ENCODE measurements around the gene KIF5A.

Gene KIF5A

DNA sequence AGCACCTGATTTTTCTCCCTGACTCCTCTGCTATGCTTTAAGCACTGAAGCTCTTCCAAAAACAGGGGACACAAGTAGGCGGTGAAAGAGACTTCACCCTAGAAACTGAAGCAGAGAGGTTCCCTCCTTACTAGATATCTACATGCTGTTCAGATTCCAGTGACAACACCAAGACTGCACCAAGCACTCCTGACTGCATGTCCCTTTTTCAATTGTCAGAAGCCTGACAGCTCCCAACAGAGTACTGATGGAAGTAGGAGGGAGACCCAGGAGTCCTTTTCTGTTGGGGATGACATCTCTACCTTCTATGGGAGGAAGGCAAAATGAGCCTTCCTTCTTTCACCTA, 13.3 kb upstream of the KIF5A start:
- H3K27me3 ChIP-seq (ENCODE audit: insufficient read depth, low read length, poor library complexity, severe bottlenecking), result no peaks in the 10 kb centered on the region
- no peak overlapping the region for H3K4me3 ChIP-seq (ENCODE audit: low read length, poor library complexity, severe bottlenecking)
- no peaks in the 10 kb centered on the region for H3F3A ChIP-seq (ENCODE audit: low read depth)
- H3K4me1 ChIP-seq (ENCODE audit: insufficient read depth, low read length, poor library complexity, severe bottlenecking), result no peaks in the 10 kb centered on the region
- H4K20me1 ChIP-seq (ENCODE audit: insufficient read depth, low read length, poor library complexity, severe bottlenecking), result no peaks in the 10 kb centered on the region
- H3K9me3 ChIP-seq (ENCODE audit: insufficient read depth, low read depth, low read length), result no peaks in the 10 kb centered on the region
- no peak overlapping the region for H3K4me2 ChIP-seq (ENCODE audit: low read depth, low read length, poor library complexity, severe bottlenecking)
- no peak overlapping the region for H3K9ac ChIP-seq (ENCODE audit: low read depth, low read length, poor library complexity, severe bottlenecking)
- no peaks in the 10 kb centered on the region for H3K79me2 ChIP-seq (ENCODE audit: insufficient read depth, low read length)
- H2AFZ ChIP-seq (ENCODE audit: low read length), result no peak overlapping the region
- H3K9me2 ChIP-seq (replicated peaks; ENCODE audit: low read depth, low read length), result no peaks in the 10 kb centered on the region
- peaks cover 34% of the 10 kb centered on the region; the same call in 1 of the 2 replicates for H3K36me3 ChIP-seq (ENCODE audit: insufficient read depth, low read length)
- TF ChIP-seq EZH2phosphoT487 (IDR thresholded peaks at IDR 0.05; ENCODE audit: borderline replicate concordance), result no peak
- TF ChIP-seq, protein P1, sequence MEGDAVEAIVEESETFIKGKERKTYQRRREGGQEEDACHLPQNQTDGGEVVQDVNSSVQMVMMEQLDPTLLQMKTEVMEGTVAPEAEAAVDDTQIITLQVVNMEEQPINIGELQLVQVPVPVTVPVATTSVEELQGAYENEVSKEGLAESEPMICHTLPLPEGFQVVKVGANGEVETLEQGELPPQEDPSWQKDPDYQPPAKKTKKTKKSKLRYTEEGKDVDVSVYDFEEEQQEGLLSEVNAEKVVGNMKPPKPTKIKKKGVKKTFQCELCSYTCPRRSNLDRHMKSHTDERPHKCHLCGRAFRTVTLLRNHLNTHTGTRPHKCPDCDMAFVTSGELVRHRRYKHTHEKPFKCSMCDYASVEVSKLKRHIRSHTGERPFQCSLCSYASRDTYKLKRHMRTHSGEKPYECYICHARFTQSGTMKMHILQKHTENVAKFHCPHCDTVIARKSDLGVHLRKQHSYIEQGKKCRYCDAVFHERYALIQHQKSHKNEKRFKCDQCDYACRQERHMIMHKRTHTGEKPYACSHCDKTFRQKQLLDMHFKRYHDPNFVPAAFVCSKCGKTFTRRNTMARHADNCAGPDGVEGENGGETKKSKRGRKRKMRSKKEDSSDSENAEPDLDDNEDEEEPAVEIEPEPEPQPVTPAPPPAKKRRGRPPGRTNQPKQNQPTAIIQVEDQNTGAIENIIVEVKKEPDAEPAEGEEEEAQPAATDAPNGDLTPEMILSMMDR (conservative IDR thresholded peaks at IDR 0.05; ENCODE audit: low read length), result no peak

DNA sequence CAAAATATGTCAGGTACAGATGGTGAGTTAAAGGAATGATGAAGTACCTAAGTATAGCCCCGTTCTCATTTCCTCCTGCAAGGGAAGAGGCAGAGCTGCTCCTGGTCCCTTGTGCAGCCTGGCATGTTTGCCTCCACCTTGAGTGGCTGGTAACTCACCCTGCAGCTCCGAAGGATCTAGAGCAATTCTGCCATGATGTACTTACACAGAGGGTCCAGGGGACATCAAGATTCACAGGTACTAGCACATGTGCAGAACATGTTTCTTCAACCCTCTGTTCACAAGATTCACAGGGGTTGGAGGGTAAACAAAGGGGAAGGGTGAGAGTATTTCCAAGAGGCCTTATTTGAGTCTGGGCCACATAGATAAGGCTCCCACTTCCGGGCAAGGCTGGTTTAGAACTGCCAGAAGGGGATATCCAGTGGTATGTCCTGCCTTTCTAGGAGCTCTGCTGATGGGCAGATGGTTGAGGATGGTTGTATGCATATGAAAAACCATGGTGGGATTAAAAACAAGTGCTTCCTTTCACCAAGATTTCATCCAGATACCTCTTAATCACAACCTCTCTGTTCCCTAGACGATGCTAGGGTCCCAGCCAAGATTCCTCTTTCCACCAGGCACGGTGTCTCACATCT, 10.6 kb upstream of the KIF5A start:
- H3K9me3 ChIP-seq (ENCODE audit: insufficient read depth, low read depth, low read length), result no peaks in the 10 kb centered on the region
- no peaks in the 10 kb centered on the region for H3K9me2 ChIP-seq (replicated peaks; ENCODE audit: low read depth, low read length)
- no peak overlapping the region for H3K4me3 ChIP-seq (ENCODE audit: low read length, poor library complexity, severe bottlenecking)
- H3K79me2 ChIP-seq (ENCODE audit: insufficient read depth, low read length), result no peaks in the 10 kb centered on the region
- no peaks in the 10 kb centered on the region for H4K20me1 ChIP-seq (ENCODE audit: insufficient read depth, low read length, poor library complexity, severe bottlenecking)
- TF ChIP-seq, protein P1 (conservative IDR thresholded peaks at IDR 0.05; ENCODE audit: low read length), result no peak
- H3K36me3 ChIP-seq (ENCODE audit: insufficient read depth, low read length), result peaks cover 11% of the 10 kb centered on the region; the same call in 1 of the 2 replicates
- H2AFZ ChIP-seq (ENCODE audit: low read length), result no peak overlapping the region
- H3K4me2 ChIP-seq (ENCODE audit: low read depth, low read length, poor library complexity, severe bottlenecking), result no peak overlapping the region
- no peaks in the 10 kb centered on the region for H3F3A ChIP-seq (ENCODE audit: low read depth)
- H3K9ac ChIP-seq (ENCODE audit: low read depth, low read length, poor library complexity, severe bottlenecking), result no peak overlapping the region
- H3K27me3 ChIP-seq (ENCODE audit: insufficient read depth, low read length, poor library complexity, severe bottlenecking), result no peaks in the 10 kb centered on the region
- peaks cover 9% of the 10 kb centered on the region for H3K4me1 ChIP-seq (ENCODE audit: insufficient read depth, low read length, poor library complexity, severe bottlenecking)

DNA sequence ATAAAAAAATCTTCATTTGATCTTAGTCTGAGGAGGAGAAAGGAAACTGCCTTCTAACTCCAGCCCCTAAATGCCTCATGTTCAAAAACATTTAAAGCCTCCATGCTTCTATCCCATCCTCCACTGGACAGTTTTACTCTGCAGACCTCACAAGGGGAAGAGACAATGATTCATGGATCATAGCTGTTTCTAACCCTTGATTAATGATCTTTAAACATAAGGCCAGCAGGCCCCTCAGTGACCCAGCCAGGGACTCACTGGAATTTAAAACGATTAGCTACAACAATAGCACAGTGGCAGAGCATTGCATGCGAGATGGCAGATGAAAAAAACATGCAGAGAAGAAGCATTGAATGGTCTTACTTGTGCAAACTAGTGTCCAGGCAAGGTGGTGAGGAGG, 8.8 kb upstream of the KIF5A start:
- Histone ChIP-seq H3K4me1 (ENCODE audit: insufficient read depth, low read length, poor library complexity, severe bottlenecking) (peaks cover 20% of the 10 kb centered on the region), H4K20me1 (ENCODE audit: insufficient read depth, low read length, poor library complexity, severe bottlenecking) (peaks cover 7% of the 10 kb centered on the region), H3K9me2 (replicated peaks; ENCODE audit: low read depth, low read length) (no peaks in the 10 kb centered on the region), H3K79me2 (ENCODE audit: insufficient read depth, low read length) (peaks cover 14% of the 10 kb centered on the region), H3K27me3 (ENCODE audit: insufficient read depth, low read length, poor library complexity, severe bottlenecking) (no peaks in the 10 kb centered on the region), H3K9me3 (ENCODE audit: insufficient read depth, low read depth, low read length) (no peaks in the 10 kb centered on the region), H3K9ac (ENCODE audit: low read depth, low read length, poor library complexity, severe bottlenecking) (no peak overlapping the region), H3K4me2 (ENCODE audit: low read depth, low read length, poor library complexity, severe bottlenecking) (no peak overlapping the region), H3K36me3 (ENCODE audit: insufficient read depth, low read length) (no peaks in the 10 kb centered on the region), H3K4me3 (ENCODE audit: low read length, poor library complexity, severe bottlenecking) (no peak overlapping the region), H3F3A (ENCODE audit: low read depth) (no peaks in the 10 kb centered on the region), H2AFZ (ENCODE audit: low read length) (no peak overlapping the region)
- TF ChIP-seq EZH2phosphoT487 (IDR thresholded peaks at IDR 0.05; ENCODE audit: borderline replicate concordance), result no peak
- TF ChIP-seq, protein P1 (conservative IDR thresholded peaks at IDR 0.05; ENCODE audit: low read length), result no peak

Data from Loucy (cell line).